HK-2 (cell line): Measurements from ENCODE around the gene PTGES3.
"Not testable (repeated sequence)": the region's sequence is repeated elsewhere in the genome, so short reads cannot be mapped to it uniquely, and the experiment has no call there.

ENCODE experiments used
- DNase-seq: peaks from one replicate; pipeline ENCODE4 v3.0.0-alpha.2; 2018; ENCODE audit not compliant: unreplicated experiment

The PTGES3 gene

DNA sequence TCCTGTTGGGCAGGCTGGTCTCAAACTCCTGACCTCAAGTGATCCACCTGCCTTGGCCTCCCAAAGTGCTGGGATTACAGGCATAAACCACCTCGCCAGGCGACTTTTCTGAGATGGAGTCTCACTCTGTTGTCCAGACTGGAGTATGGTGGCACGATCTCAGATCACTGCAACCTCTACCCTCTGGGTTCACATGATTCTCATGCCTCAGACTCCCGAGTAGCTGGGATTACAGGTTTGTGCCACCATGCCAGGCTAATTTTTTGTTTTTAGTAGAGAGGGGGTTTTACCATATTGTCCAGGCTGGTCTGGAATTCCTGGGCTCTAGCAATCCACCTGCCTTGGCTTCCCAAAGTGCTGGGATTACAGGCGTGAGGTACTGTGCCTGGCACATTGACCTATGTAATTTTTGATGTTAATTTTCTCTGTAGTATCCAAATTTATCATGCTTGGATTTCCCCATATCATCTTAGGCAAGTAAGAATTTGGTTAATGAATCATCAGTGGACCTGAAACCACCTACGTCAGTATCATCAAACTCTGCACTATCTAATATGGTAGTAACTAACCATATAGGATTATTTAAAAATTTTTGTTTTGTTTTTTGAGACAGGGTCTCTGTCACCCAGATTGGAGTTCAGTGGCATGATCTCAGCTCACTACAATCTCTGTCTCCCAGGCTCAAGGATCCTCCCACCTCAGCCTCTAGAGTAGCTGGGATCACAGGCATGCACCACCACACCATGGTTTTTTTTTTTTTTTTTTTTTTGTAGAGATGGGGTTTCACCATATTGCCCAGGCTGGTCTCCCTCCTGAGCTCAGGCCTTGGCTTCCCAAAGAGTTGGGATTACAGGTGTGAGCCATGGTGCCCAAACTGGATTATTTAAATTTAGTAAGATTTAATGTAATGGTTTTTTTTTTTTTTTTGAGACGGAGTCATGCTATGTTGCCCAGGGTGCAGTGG is 30.4 kb downstream of the PTGES3 start:
- DNase-seq: no peak

- DNase-seq: not testable (repeated sequence)
Measured at GRCh38 chr12:56653781-56654180, 34.3 kb downstream of the PTGES3 start.

DNA sequence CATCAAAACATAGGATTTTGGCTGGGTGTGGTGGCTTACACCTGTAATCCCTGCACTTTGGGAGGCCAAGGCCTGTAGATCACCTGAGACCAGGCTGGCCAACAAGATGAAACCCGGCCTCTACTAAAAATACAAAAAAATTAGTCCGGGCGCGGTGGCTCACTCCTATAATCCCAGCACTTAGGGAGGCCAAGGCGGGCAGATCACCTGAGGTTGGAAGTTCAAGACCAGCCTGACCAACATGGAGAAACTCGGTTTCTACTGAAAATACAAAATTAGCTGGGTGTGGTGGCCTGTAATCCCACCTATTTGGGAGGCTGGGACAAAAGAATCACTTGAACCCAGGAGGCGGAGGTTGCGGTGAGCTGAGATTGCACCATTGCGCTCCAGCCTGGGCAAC is 40.1 kb downstream of the PTGES3 start:
- not testable (repeated sequence) for DNase-seq

GRCh38 chr12:56645717-56646446 is 42.2 kb downstream of the PTGES3 start, which contains the start of gene ATP5F1B:
Gene ATP5F1B, minus strand, starts transcription at chr12:56645984. Its CDS starts 21 bp downstream, at chr12:56645963.
- DNase-seq: peak; percentile 96

GRCh38 chr12:56645201-56645716 is 42.8 kb downstream of the PTGES3 start:
- peak; percentile 28 for DNase-seq

- no peak for DNase-seq
Measured at GRCh38 chr12:56644654-56645053, 43.4 kb downstream of the PTGES3 start.

- no peak for DNase-seq
Measured at GRCh38 chr12:56641219-56641618, 46.9 kb downstream of the PTGES3 start.

DNA sequence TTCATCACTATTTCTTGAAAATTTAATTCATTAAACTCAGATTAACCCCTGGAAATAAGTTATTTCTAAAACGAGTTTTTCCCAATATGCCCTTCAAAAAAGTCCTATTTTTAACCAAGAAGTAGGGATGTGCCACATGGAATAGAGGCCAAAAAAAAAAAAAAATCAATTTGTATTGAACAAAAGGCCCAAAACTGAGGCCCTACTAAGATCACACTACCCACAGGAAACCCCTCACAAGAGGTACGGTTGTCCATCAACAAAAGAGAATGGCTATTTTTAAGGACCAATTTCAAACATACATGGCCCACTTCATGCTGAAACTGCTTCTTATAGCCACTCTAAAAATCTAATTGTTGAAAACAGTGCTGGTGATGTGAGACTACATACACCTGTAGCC is 50.5 kb downstream of the PTGES3 start:
- no peak for DNase-seq

GRCh38 chr12:56636675-56637540 is 51.2 kb downstream of the PTGES3 start:
- DNase-seq: peak; percentile 99

DNA sequence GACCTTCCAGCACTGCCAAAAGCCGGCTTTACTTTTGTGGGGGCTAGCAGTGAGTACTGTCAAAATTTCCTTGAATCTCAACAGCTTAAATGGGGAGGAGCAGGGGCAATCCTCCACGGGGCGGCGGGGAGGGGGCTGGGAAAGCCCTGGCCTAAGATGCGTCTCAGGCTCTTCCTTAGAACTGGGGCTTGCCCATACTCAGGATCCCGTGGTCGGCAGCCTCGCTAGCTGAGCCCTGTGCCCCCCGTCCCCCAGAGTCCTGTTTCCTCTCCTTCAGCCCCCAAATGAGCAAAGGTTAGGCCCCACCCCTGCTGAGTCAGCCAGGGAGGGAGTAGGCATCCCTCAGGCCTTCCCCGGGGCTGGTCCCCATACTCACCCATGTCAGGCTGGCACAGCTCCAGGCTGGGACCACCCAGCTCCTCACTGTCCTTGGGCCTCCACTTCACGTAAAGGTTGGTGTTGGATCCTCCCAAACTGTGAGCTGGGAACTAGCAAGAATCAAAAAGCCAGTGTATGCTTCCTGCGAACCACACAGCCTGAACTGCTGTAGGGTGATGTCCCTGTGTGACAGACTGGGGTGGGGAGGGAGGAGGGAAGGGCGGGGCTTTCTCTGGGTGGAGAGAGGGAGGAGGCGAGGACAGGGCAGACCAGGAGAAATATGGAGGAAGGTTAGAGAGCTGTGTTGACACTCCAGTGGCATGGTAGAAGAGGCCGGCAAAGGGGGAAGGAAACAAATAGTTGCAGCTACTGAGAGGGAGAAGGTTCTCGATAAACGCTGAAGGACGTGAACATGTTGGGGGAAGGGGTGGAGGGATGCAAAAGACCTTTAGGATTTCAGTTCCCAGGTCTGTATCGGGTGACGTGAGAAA is 52.0 kb downstream of the PTGES3 start:
- peak; percentile 86 for DNase-seq

DNA sequence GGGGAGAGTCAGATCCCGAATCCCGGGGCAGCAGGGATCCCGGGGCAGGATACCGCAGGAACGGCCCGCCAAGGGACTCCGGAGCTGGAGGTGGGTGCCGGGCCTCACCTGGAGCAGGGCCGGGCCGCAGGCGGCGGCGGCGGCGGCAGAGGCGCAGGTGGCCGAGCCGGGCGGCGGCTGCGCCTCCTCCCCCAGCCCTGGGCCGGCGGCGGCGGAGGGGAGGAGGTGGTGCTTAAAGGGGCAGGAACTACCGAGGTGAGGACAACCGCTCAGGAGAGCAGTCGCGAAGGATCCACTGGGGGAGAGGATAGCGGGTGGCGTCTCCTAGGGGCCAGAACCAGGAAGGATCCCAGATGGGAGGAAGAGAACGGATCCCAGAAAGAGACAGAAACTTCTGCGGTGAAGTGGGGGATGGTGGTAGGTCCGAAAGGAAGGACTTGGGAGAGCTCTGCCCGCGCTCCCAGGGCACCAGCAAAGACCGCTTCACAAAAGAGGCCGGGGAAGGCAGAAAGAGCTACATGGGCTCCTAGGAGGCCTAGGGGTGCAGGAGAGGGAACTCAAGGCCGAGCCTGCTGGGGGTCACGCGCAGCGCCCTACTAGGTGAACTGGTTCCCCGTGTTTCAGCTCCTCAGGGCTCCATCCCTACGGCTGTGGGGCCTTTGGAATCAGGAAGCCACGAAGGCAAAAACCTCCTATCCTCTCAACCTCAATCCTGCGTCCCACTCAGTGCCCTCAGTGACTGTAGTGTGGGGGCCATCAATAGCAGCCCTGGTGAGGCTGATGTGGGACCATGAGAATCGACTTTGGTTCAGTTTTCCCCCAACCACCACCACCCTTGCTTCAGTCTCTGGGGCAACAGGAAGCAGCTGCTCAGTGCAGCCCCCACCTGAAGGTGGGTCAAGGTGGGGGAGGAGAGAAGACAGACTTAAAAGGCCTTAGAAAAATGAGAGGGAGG is 53.0 kb downstream of the PTGES3 start:
- DNase-seq: peak; percentile 89

GRCh38 chr12:56634242-56634836 is 53.7 kb downstream of the PTGES3 start:
- DNase-seq: peak; percentile 57

DNA sequence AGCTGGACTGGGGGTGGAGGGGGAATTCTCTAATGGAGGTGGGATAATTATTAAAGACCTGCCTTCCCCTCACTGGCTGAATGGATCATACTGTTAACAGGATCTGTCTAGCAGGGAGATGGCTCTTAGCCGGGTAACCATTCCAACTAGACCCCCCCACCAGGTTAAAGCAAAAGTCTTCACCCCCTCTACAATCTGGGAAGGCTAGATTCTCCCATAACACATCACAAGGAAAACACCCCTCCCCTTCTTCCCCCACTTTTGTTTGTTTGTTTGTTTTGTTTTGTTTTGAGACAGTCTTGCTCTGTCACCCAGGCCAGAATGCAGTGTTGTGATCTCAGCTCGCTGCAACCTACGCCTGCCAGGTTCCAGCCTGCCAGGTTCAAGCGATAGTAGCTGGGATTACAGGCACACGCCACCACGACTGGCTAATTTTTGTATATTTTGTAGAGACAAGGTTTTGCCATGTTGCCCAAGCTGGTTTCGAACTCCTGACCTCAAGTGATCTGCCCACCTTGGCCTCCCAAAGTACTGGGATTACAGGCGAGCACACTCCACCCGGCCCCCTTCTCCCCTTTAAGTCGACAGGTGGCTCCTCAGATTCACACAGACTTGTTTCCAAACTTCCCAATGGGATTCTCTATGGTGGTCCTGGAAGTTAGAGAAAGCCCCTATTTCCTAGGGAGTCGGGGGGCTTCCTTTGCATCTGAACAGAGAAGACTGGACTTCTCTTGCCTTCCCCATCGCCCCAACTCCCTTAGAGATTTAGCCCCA is 54.4 kb downstream of the PTGES3 start:
- DNase-seq: no peak

- no peak for DNase-seq
Measured at GRCh38 chr12:56632701-56633467, 55.2 kb downstream of the PTGES3 start.

DNA sequence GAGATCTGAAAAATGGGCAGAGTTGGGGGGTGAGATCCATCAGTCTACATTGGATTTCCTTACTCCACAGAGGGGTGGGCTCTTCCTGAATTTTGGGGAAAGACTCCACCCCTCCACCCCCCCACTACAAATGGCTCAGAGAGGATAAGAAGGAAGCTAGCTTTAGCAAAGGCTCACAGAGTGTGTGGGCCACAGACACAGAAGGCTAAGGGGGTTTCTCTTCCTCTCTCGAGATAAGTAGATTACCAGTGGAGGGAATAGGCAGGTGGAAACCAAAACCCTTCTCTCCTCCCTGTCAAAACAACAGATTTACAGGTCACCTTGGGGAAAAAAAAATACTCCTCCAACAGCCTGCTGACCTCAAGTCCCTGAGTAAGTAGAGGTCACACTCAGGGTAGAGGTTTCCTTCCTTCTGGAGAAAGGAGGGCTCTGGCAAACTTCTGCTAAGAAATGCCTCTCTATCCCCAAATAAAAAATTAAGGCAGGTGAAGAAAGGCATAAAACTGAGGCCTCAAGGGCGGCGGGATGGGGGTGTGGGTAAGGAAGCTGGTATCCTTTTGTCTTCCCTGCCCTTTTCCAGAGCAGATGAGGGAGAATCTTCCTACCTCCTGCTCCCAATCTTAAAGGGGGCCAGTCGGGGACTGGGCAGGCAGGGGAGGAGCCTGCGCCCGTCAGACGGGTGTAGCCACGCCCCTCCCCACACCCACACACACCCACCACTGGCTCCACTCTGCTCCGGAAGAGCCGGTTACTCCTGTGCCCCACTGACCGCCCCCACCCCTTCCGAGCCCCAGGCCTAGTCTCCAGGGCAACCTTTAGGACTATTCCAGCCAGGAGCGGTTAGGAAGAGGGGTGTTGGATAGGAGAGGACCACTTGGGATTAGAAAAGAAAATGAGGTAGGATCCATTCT is 56.0 kb downstream of the PTGES3 start:
- no peak for DNase-seq

DNA sequence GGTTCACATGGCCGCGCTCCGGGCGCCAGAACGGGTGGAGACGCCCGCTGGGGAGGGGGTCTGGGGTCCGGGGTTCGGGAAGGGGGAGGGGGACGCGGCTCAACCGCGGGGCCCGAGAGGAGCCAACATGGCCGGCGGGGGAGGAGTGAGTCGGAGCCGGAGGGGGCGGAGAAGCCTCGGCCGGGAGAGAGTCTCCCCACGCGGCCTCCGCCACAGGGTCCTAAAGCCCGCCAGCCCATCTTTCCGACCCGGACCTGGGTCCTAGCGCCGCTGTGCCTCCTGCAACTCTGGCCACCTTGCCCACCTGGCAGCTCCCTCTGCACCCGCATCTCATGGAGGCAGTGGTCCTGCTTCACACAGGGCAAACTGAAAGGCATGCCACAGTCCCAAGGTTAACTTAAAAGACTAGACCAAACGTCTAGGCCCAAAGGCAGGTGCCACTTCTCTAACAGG is 57.9 kb downstream of the PTGES3 start, which contains the start of gene BAZ2A:
BAZ2A (minus strand) TSS at position 147 of the 453 bp plus-strand sequence. CDS start 12,796 bp downstream, outside the sequence.
- DNase-seq: peak; percentile 79
